T-helper 2 cell treated with Interferon-gamma antibody and Interleukin-4, amounts not matched to agents 5 μg/mL and 100 μg/mL, for 36 hours (primary cell): Measurements from ENCODE around the gene TSHR.
A peak's percentile ranks its signal among the peaks of the same experiment; 100 is the strongest.
"Not testable (repeated sequence)": the region's sequence is repeated elsewhere in the genome, so short reads cannot be mapped to it uniquely, and the experiment has no call there.

Experiments
- DNase-seq: peaks from one replicate; pipeline ENCODE4 v3.0.0; 2021; ENCODE audit warnings: low spot score
- H3K27ac Mint-ChIP-seq: one replicate; pipeline ENCODE4 v1.8.0; 2021; ENCODE audit warnings: mild to moderate bottlenecking, mixed read lengths
- H3K27me3 Mint-ChIP-seq: one replicate; pipeline ENCODE4 v1.8.0; 2021; ENCODE audit warnings: low read depth, mixed read lengths
- H3K36me3 Mint-ChIP-seq: one replicate; pipeline ENCODE4 v1.8.0; 2021; ENCODE audit warnings: low read depth, mixed read lengths
- H3K4me1 Mint-ChIP-seq: one replicate; pipeline ENCODE4 v1.8.0; 2021; ENCODE audit warnings: low read depth, mixed read lengths
- H3K4me3 Mint-ChIP-seq: one replicate; pipeline ENCODE4 v1.8.0; 2022; ENCODE audit warnings: mild to moderate bottlenecking, moderate library complexity, mixed read lengths
- H3K9me3 Mint-ChIP-seq: one replicate; pipeline ENCODE4 v1.8.0; 2021; ENCODE audit warnings: mixed read lengths

TSHR gene

DNA sequence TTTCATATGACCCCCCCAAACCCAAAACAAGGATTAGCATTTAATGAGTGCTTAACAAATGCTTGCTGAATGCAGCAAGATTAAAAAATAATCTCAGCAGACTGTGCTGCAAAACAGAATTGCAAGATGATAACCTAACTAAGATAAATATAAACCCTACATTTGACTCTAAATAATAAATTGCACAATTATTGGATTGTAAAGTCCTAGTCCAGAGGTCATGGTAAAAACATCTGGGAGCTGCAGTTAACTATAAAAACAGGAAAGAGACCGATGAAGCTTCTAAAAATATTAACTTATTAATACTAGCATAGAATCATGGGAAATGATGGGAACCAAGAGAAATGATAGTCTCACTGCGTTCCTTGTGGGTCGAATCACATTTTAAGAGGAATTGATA, 37.2 kb downstream of the TSHR start:
- Mint-ChIP-seq H3K4me1 (peaks cover 8% of the 10 kb centered on the region), H3K36me3 (no peaks in the 10 kb centered on the region), H3K27me3 (peaks cover 38% of the 10 kb centered on the region), H3K9me3 (no peaks in the 10 kb centered on the region), H3K4me3 (no peak overlapping the region), H3K27ac (no peak overlapping the region)
- DNase-seq, result no peak

DNA sequence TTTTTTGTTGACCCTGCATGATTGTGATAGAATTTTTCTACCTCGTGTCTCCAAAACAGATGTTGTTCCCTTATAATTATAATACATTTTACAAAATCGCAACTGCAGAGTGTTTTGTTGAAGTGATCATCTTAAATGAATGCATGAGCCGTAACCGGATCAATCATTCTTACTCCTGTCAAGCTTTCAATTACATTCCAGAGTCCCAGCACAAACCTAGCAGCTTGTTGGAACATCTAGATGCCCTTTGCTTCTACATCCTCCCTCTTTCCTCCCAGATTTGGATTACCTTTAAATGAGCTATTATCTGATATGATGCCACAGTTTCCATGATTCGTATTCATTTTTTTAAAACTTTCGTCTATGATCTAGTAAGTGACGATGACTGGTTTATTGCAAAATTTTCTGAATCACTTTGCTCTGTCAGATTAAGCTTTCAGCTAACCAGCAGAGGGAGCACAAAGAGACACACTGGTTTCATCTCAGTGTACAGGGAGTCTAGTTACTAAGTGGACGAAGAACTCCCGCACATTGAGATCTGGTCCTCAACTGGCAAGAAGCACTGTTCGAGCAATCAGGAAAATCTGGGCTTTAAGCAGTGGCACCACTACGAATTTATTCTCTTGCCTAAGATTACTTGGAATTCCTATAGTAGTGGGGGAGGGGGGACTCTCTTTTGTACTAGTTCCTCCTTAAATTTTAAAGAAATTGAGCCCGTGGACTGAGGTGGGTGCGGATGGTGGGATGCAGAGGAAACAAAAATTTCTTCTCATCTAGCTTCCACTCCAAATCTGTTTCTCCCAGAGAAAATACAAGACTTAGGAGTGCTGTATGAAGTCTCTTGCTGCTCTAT, 40.9 kb downstream of the TSHR start:
- H3K27me3 Mint-ChIP-seq, result peaks cover 50% of the 10 kb centered on the region
- H3K4me3 Mint-ChIP-seq, result no peak overlapping the region
- H3K36me3 Mint-ChIP-seq, result no peaks in the 10 kb centered on the region
- H3K27ac Mint-ChIP-seq, result no peak overlapping the region
- no peaks in the 10 kb centered on the region for H3K9me3 Mint-ChIP-seq
- H3K4me1 Mint-ChIP-seq, result peaks cover 8% of the 10 kb centered on the region
- DNase-seq, result peak; percentile 26

DNA sequence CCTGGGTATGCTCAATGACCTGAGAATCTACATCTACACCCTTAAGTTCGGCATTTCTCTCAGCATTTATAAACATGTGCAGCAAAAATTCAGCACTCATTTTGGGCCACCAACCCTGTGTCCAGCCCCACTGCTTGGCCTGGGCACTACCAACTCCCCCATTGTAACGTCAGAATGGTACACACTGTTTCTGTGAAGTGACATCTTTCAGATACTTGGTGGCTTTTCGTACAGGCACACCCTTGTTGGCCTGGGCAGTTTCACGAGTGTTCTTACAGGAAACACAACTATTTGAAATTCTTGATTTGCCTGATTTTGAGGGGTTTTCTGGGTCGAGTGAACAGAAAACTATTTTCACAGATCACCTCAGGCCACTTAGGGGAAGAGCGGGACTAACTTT, 46.0 kb downstream of the TSHR start:
- Mint-ChIP-seq H3K4me3 (no peak overlapping the region), H3K36me3 (no peaks in the 10 kb centered on the region), H3K27ac (no peak overlapping the region), H3K27me3 (peaks cover 35% of the 10 kb centered on the region), H3K4me1 (no peaks in the 10 kb centered on the region), H3K9me3 (no peaks in the 10 kb centered on the region)
- no peak for DNase-seq

DNA sequence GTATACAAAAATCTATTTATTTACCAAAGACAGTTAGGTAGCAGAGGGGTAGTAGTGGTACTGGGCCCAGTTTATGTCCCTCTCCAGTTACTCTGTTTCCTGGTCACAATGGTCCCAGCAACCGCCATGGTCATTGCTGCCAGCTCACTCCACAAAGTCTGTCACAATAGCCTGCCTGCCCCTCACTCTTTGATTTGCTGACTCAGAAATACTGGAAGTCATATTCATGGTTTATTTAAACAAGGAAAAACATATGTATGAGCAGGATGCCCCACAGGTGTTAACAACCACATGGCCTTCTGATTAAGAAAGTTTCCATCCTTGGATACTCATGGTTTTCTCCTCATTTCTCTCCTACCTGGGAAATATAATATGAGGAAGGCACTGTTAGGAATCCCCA, 49.2 kb downstream of the TSHR start:
- Mint-ChIP-seq H3K9me3 (no peaks in the 10 kb centered on the region), H3K27me3 (peaks cover 17% of the 10 kb centered on the region), H3K4me1 (no peaks in the 10 kb centered on the region), H3K36me3 (no peaks in the 10 kb centered on the region), H3K27ac (no peak overlapping the region), H3K4me3 (no peak overlapping the region)
- DNase-seq, result no peak

DNA sequence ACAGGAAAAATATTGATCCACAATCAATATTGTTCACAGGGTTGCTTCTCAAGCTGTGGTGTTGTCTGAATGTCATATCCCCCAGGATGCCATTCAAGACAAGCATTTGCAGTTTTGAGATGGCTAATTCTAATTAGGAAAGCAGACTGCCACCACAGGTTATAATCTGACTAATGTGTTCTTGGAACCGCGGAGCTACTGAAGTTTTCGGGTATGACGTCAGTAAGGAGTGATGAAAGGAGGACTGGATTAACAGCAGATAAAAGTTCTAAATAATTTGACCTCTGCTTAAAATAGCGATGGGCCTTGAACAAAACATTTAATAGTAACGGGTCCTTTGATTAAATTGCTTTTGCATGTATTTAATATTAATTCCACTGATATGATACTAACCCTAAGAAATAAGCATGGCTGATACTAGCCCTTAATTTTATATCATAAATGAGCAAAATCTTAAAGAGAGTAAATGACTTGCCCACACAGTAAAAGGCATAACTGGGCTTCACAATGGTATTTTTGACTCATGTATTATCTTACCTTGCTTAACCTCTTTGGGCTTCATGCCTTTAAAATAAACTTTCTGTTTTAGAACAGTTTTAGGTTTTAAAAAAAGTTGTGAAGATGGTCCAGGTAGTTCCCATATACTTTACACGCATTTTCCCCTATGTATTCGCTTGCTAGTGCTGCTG, 50.3 kb downstream of the TSHR start:
- no peaks in the 10 kb centered on the region for H3K36me3 Mint-ChIP-seq
- H3K4me1 Mint-ChIP-seq, result no peaks in the 10 kb centered on the region
- no peak for DNase-seq
- H3K4me3 Mint-ChIP-seq, result no peak overlapping the region
- H3K27ac Mint-ChIP-seq, result no peak overlapping the region
- H3K9me3 Mint-ChIP-seq, result no peaks in the 10 kb centered on the region
- H3K27me3 Mint-ChIP-seq, result peaks cover 12% of the 10 kb centered on the region

DNA sequence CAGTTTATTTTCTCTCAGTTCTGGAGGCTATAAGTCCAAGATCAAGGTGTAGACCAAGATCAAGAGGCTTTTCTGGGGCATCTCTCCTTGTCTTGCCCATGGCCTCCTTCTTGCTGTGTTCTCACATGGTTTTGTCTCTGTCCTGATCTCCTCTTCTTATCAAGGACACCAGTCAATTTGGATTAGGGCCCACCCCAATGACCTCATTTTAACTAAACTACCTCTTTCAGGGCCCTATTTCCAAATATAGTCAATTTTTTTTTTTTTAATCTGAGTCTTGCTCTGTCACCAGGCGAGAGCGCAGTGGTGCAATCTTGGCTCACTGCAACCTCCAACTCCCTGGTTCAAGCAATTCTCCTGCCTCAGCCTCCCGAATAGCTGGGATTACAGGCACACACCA, 50.8 kb downstream of the TSHR start:
- H3K27me3 Mint-ChIP-seq, result peaks cover 10% of the 10 kb centered on the region
- H3K9me3 Mint-ChIP-seq, result no peaks in the 10 kb centered on the region
- no peak overlapping the region for H3K4me3 Mint-ChIP-seq
- DNase-seq, result no peak
- H3K27ac Mint-ChIP-seq, result no peak overlapping the region
- no peaks in the 10 kb centered on the region for H3K4me1 Mint-ChIP-seq
- no peaks in the 10 kb centered on the region for H3K36me3 Mint-ChIP-seq

DNA sequence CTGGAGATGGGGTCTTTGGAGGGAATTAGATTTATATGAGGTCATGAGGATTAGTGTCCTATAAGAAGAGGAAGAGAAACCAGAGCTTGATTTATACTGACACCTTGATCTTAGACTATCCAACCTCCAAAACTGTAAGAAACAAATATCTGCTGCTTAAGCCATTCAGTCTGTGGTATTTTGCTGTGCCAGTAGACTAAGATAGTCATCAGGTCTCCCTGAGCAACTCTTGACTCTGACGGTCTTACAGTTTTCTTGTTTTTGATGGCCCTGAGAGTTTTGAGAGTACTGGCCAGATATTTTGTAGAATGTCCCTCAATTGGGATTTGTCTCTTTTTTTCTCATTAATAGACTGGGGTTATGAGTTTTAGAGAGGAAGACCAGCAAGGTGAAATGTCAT, 51.7 kb downstream of the TSHR start:
- Mint-ChIP-seq H3K36me3 (no peaks in the 10 kb centered on the region), H3K4me3 (no peak overlapping the region), H3K27me3 (peaks cover 8% of the 10 kb centered on the region), H3K4me1 (no peaks in the 10 kb centered on the region), H3K27ac (no peak overlapping the region), H3K9me3 (no peaks in the 10 kb centered on the region)
- no peak for DNase-seq

DNA sequence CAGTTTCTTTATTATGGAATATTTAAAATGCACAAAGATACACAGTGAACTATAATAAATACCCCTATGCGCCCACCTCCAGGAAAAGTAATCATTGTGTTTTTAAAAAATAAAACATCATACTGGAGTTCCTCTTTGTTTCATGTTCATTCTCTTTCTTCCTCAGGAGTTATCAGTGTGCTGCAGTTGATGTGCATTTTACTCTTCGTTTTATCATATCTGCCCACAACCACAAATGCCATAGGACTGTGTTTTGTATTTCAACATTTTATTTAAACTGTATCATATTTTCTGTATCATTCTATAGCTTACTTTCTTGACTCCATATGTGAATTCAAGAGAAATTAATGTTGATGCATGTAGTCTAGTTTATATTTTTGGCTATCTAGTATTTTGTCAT, 53.9 kb downstream of the TSHR start:
- no peaks in the 10 kb centered on the region for H3K4me1 Mint-ChIP-seq
- H3K4me3 Mint-ChIP-seq, result no peak overlapping the region
- H3K27me3 Mint-ChIP-seq, result peaks cover 10% of the 10 kb centered on the region
- no peaks in the 10 kb centered on the region for H3K36me3 Mint-ChIP-seq
- H3K9me3 Mint-ChIP-seq, result no peaks in the 10 kb centered on the region
- no peak overlapping the region for H3K27ac Mint-ChIP-seq
- DNase-seq, result no peak

DNA sequence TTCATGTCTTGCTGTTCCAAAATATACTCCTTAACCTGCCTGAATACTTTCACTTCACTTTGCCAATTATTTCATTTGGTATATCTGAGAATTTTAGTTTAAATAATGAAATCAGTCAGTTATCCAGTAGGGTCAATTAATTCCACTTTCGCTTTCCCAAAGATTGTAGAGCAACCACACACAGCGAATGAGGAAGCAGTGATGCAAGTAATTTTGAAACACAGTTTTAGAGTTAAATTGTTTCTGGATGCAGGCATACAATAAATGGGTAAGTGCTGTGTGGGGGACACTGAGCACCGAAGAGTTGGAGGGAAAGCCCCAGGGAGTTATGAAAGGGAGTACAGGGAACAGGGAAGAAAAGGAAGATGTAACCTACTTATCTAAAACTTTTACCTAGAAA, 62.8 kb downstream of the TSHR start:
- DNase-seq, result no peak
- no peak overlapping the region for H3K27ac Mint-ChIP-seq
- no peaks in the 10 kb centered on the region for H3K4me1 Mint-ChIP-seq
- H3K9me3 Mint-ChIP-seq, result no peaks in the 10 kb centered on the region
- no peak overlapping the region for H3K4me3 Mint-ChIP-seq
- no peaks in the 10 kb centered on the region for H3K36me3 Mint-ChIP-seq
- H3K27me3 Mint-ChIP-seq, result peaks cover 8% of the 10 kb centered on the region

DNA sequence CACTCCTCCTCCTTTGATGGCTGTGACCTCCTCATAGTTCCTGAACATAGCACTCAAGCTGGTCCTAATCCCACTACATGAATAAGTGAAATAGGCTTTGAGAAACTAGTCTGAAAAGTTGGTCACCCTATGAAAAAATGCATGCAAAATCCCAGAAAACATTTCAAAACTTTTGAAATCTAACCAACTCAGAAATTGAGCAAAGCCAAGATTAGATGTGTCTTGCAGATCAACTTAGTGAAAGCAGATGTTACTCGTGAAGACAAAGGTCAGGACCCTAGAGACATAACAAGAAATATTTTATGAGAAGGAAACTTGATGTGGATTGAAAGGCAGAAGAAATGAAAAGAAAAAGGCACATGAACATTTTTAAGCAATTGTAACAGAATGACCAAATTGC, 63.3 kb downstream of the TSHR start:
- peaks cover 8% of the 10 kb centered on the region for H3K27me3 Mint-ChIP-seq
- H3K4me1 Mint-ChIP-seq, result no peaks in the 10 kb centered on the region
- no peak for DNase-seq

DNA sequence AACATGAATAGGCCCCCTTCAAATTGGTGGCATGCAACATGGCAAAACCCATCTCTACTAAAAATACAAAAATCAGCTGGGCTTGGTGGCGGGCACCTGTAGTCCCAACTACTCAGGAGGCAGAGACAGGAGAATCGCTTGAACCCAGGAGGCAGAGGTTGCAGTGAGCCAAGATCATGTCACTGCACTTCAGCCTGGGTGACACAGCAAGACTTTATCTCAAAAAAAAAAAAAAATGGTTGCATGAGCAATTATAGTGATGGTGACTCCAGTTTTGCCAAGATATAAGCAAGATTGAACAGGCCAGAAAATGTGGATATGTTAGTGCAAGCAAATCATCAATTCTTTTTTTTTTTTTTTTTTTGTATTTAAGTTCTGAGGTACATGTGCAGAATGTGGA, 63.7 kb downstream of the TSHR start:
- H3K27me3 Mint-ChIP-seq, H3K4me1 Mint-ChIP-seq, H3K27ac Mint-ChIP-seq, H3K4me3 Mint-ChIP-seq, H3K36me3 Mint-ChIP-seq, DNase-seq, H3K9me3 Mint-ChIP-seq: not testable (repeated sequence)

More for the DNA sequence above, 63.3 kb downstream of the TSHR start:
- Mint-ChIP-seq H3K9me3 (no peaks in the 10 kb centered on the region), H3K4me3 (no peak overlapping the region), H3K27ac (no peak overlapping the region), H3K36me3 (no peaks in the 10 kb centered on the region)

DNA sequence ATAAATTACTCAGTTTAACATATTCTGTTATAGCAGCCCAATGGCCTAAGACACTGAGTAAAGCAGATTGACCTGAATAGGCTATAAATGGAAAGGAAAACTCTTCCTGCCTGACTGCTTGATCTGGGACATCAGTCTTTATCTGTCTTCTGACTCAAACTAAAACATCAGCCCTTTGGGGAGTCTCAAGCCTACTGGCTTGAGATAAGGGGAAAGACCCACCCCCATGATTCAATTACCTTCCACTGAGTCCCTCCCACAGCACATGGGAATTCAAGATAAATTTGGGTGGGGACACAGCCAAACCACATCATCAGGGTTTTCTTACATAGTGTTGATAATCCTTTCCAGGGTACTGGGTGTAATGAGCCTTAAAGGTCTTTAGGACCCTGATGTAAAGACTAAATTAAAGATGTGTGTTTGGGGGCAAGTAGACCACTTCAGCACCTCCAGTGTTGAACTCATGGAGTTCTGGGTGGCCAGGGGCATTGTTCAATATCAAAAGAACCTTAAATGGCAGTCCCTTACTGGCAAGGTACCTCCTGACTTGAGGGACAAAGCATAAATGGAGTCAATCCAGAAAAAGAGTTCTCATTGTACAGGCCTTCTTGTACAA, 67.8 kb downstream of the TSHR start:
- Mint-ChIP-seq H3K4me1 (no peaks in the 10 kb centered on the region), H3K9me3 (no peaks in the 10 kb centered on the region), H3K27ac (no peak overlapping the region), H3K27me3 (no peaks in the 10 kb centered on the region), H3K4me3 (no peak overlapping the region), H3K36me3 (no peaks in the 10 kb centered on the region)
- DNase-seq, result no peak

DNA sequence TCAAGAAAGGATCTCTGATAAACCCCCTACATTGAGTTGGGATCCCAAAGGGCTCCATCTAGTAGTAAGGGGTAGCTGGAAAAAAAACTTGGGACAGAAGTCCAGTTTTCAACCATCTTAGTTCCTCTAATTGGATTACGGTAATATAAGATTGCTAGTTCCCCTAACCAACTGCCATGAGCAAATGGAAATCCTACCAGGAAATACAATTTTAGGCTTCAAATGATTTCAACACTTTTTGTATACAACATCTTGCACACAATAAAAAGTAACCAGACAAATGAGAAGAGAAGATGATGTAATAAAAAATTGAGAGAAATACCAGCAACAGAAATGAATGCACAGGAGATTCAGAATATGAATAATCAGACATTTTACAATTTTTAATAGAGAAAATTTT, 73.0 kb downstream of the TSHR start:
- Mint-ChIP-seq H3K27me3 (peaks cover 3% of the 10 kb centered on the region), H3K4me3 (no peak overlapping the region), H3K4me1 (no peaks in the 10 kb centered on the region), H3K36me3 (no peaks in the 10 kb centered on the region), H3K9me3 (no peaks in the 10 kb centered on the region), H3K27ac (no peak overlapping the region)
- no peak for DNase-seq

DNA sequence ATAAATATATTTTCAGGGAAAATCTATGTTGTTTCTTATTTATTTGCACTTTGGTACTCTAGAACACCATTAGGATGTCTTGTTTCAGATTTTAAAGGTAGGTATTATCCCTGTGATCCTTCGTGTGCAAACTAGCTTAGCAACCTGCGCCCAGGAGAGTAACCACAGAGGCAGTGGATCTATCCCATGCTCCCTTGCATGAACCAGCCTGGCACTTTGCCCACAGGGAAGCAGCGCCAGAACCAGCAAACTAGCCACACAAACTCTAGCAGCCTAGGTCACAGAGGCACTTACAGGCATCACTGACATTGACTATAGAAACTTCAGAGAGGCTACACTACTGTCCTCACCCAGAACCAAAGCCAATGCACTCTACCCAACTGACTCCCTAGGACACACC, 76.1 kb downstream of the TSHR start:
- no peak overlapping the region for H3K27ac Mint-ChIP-seq
- no peak overlapping the region for H3K4me3 Mint-ChIP-seq

More for the DNA sequence above, 76.1 kb downstream of the TSHR start:
- H3K4me1 Mint-ChIP-seq, result no peaks in the 10 kb centered on the region
- H3K36me3 Mint-ChIP-seq, result no peaks in the 10 kb centered on the region
- DNase-seq, result no peak
- H3K9me3 Mint-ChIP-seq, result peaks cover 5% of the 10 kb centered on the region
- H3K27me3 Mint-ChIP-seq, result peaks cover 3% of the 10 kb centered on the region
